GM23248 (cell line): ENCODE data around the gene KRTAP9-1. TPM values are rescaled to one million over a fixed set of nuclear protein-coding genes. Genes with fewer than 3 reads are reported as not detected.

Source experiments
- DNase-seq: peaks from one replicate; pipeline ENCODE4 v3.0.0-alpha.2; 2015
- H2AFZ ChIP-seq: fragments of 200-600 bp; sonication (generic); 2 replicates; pipeline ENCODE4 v1.6.1; 2016; ENCODE audit warnings: antibody characterized with exemption
- H3F3A ChIP-seq: fragments of 200-600 bp; sonication (generic); 2 replicates; pipeline ENCODE4 v1.6.1; 2016; ENCODE audit warnings: mild to moderate bottlenecking, antibody characterized with exemption, mixed run types; ENCODE audit not compliant: insufficient read depth
- H3K27ac ChIP-seq: fragments of 200-600 bp; sonication (generic); 2 replicates; pipeline ENCODE4 v1.5.1; 2016; ENCODE audit warnings: mild to moderate bottlenecking
- H3K27me3 ChIP-seq: fragments of 200-600 bp; sonication (generic); replicated peaks from 2 replicates; pipeline ENCODE4 v1.6.1; 2016; ENCODE audit warnings: mild to moderate bottlenecking; ENCODE audit not compliant: insufficient read depth
- H3K36me3 ChIP-seq: fragments of 200-600 bp; sonication (generic); 2 replicates; pipeline ENCODE4 v1.6.1; 2016; ENCODE audit warnings: low read depth, mild to moderate bottlenecking
- H3K4me1 ChIP-seq: fragments of 200-600 bp; sonication (generic); 2 replicates; pipeline ENCODE4 v1.6.1; 2016; ENCODE audit warnings: mild to moderate bottlenecking; ENCODE audit not compliant: insufficient read depth
- H3K4me2 ChIP-seq: fragments of 200-600 bp; sonication (generic); one replicate; pipeline ENCODE4 v1.6.1; 2016; ENCODE audit warnings: mild to moderate bottlenecking; ENCODE audit not compliant: unreplicated experiment
- H3K4me3 ChIP-seq: fragments of 200-600 bp; sonication (generic); 2 replicates; pipeline ENCODE4 v1.5.1; 2016; ENCODE audit warnings: mild to moderate bottlenecking
- H3K79me2 ChIP-seq: fragments of 200-600 bp; sonication (generic); 2 replicates; pipeline ENCODE4 v1.6.1; 2016; ENCODE audit warnings: mild to moderate bottlenecking; ENCODE audit not compliant: insufficient read depth
- H3K9ac ChIP-seq: fragments of 200-600 bp; sonication (generic); 2 replicates; pipeline ENCODE4 v1.6.1; 2016; ENCODE audit warnings: mild to moderate bottlenecking
- H3K9me2 ChIP-seq: fragments of 200-600 bp; sonication (generic); 2 replicates; pipeline ENCODE4 v1.6.1; 2016; ENCODE audit warnings: mixed run types, mild to moderate bottlenecking, moderate library complexity; ENCODE audit not compliant: insufficient read depth
- H3K9me3 ChIP-seq: fragments of 200-600 bp; sonication (generic); one replicate; pipeline ENCODE4 v1.6.1; 2017; ENCODE audit warnings: low read depth
- H4K20me1 ChIP-seq: fragments of 200-600 bp; sonication (generic); 2 replicates; pipeline ENCODE4 v1.6.0; 2016; ENCODE audit not compliant: insufficient read depth
- EZH2 ChIP-seq: fragments of 200-600 bp; sonication (generic); IDR thresholded peaks from 2 replicates; pipeline ENCODE4 v1.6.1; 2018; ENCODE audit warnings: antibody characterized with exemption, mild to moderate bottlenecking; ENCODE audit not compliant: insufficient read depth, poor library complexity, severe bottlenecking
- EZH2phosphoT487 ChIP-seq: fragments of 200-600 bp; sonication (generic); IDR thresholded peaks from 2 replicates; pipeline ENCODE4 v1.6.1; 2018; ENCODE audit warnings: antibody characterized with exemption, moderate library complexity, mild to moderate bottlenecking, low read depth; ENCODE audit not compliant: insufficient read depth
- WGBS, 2 experiments: methylation state at CpG; one replicate each; pipeline ENCODE4 v1.1.6; 2015 to 2017; ENCODE audit warnings: low lambda C conversion rate in 2 of 2, low coverage in 1 of 2; ENCODE audit errors: missing lambda C conversion rate in 2 of 2; 5-methylcytosine and 5-hydroxymethylcytosine counted together
- in situ Hi-C: fragments of 300-500 bp; cut with MboI; formaldehyde crosslinking; loops from 2 replicates; pipeline ENCODE4 v1.15.0; 2020
- polyA plus RNA-seq: library from polyadenylated mRNA; unstranded; fragments of >200 nt; fragmentation: Nextera tagmentation; extraction: Ambion mirVana; gene quantifications from 2 replicates; pipeline ENCODE4 v1.2.1, GENCODE V29; 2016
- total RNA-seq: library from RNA; depleted of rRNA; stranded (reverse); fragments of >200 nt; shearing (Covaris generic); gene quantifications from 2 replicates; pipeline ENCODE4 v1.2.3, GENCODE V29; 2014

The KRTAP9-1 gene
- total and polyA plus RNA-seq, 2 experiments from 2014 or later: not detected

GRCh38 chr17:41177727-41178271, 11.9 kb upstream of the KRTAP9-1 start, which contains the start of gene KRTAP4-2:
TSS of gene KRTAP4-2 (minus strand) at chr17:41178221. CDS start at chr17:41178164, 57 bp downstream.
- Histone ChIP-seq H3K4me3 (0 out of 2 replicates have a peak within 1 kb of the TSS, but pooled peaks have one; percentile 13), H2AFZ (peak within 1 kb of the TSS; percentile 65), H3K9me2 (no peaks in the 10 kb centered on the region), H3K4me1 (peaks cover 18% of the 10 kb centered on the region), H3K9me3 (no peaks in the 10 kb centered on the region), H3K9ac (peak within 1 kb of the TSS; percentile 73), H3K79me2 (no peaks in the 10 kb centered on the region), H3K4me2 (peak within 1 kb of the TSS; percentile 21), H3K27me3 (no peaks in the 10 kb centered on the region), H3F3A (peaks cover 26% of the 10 kb centered on the region), H3K27ac (peak within 1 kb of the TSS; percentile 96), H3K36me3 (no peaks in the 10 kb centered on the region), H4K20me1 (no peaks in the 10 kb centered on the region)
- 98 to 100% methylated on average over 7 of the region's 7 CpGs for WGBS, 2 experiments
- in situ Hi-C loops: no loop called here
- DNase-seq: no peak
- TF ChIP-seq EZH2phosphoT487: no peak

GRCh38 chr17:41178341-41178740, 11.3 kb upstream of the KRTAP9-1 start:
- Histone ChIP-seq H3K9ac (peak overlapping the region; percentile 73), H3K27ac (peak overlapping the region; percentile 96), H3K9me3 (no peaks in the 10 kb centered on the region), H3F3A (peaks cover 26% of the 10 kb centered on the region), H3K9me2 (no peaks in the 10 kb centered on the region), H3K4me1 (peaks cover 18% of the 10 kb centered on the region), H3K4me2 (peak overlapping the region; percentile 5), H3K79me2 (no peaks in the 10 kb centered on the region), H3K27me3 (no peaks in the 10 kb centered on the region), H4K20me1 (no peaks in the 10 kb centered on the region), H3K36me3 (no peaks in the 10 kb centered on the region), H2AFZ (peak overlapping the region; percentile 65), H3K4me3 (0 out of 2 replicates have a peak overlapping the region, but pooled peaks have one; percentile 13)
- WGBS, 2 experiments: 32 to 33% methylated on average over 3 of the region's 3 CpGs
- in situ Hi-C loops: no loop called here
- TF ChIP-seq EZH2phosphoT487 (no peak), EZH2 (no peak)
- peak; percentile 90 for DNase-seq

GRCh38 chr17:41178843-41179616, 10.7 kb upstream of the KRTAP9-1 start:
- H3K4me1 ChIP-seq: peaks cover 18% of the 10 kb centered on the region
- 6% methylated on average over 1 of the region's 1 CpG for WGBS, 2 experiments
- H2AFZ ChIP-seq: peak overlapping the region; percentile 65
- no peaks in the 10 kb centered on the region for H3K9me3 ChIP-seq
- peak overlapping the region; percentile 73 for H3K9ac ChIP-seq
- in situ Hi-C loops: no loop called here
- no peaks in the 10 kb centered on the region for H3K79me2 ChIP-seq
- H3K9me2 ChIP-seq: no peaks in the 10 kb centered on the region
- TF ChIP-seq EZH2phosphoT487 (no peak), EZH2 (no peak)
- peaks cover 26% of the 10 kb centered on the region for H3F3A ChIP-seq
- no peaks in the 10 kb centered on the region for H3K27me3 ChIP-seq
- H4K20me1 ChIP-seq: no peaks in the 10 kb centered on the region
- H3K27ac ChIP-seq: peak overlapping the region; percentile 96
- peak; percentile 89 for DNase-seq
- peak overlapping the region; percentile 21 for H3K4me2 ChIP-seq
- 0 out of 2 replicates have a peak overlapping the region, but pooled peaks have one; percentile 13 for H3K4me3 ChIP-seq
- H3K36me3 ChIP-seq: no peaks in the 10 kb centered on the region

- H3F3A ChIP-seq: peaks cover 12% of the 10 kb centered on the region
- no peaks in the 10 kb centered on the region for H3K9me2 ChIP-seq
- no peak for DNase-seq
- in situ Hi-C loops: no loop called here
- H3K9ac ChIP-seq: no peak within 1 kb of the TSS
- peaks cover 4% of the 10 kb centered on the region for H3K4me1 ChIP-seq
- no peaks in the 10 kb centered on the region for H3K9me3 ChIP-seq
- no peak within 1 kb of the TSS for H3K4me2 ChIP-seq
- 68 to 74% methylated on average over 6 to 9 of the region's 9 CpGs for WGBS, 2 experiments
- no peaks in the 10 kb centered on the region for H3K27me3 ChIP-seq
- peak within 1 kb of the TSS; percentile 18; the same call in 1 of the 2 replicates for H2AFZ ChIP-seq
- TF ChIP-seq EZH2phosphoT487 (no peak), EZH2 (no peak)
- no peaks in the 10 kb centered on the region for H3K79me2 ChIP-seq
- H3K4me3 ChIP-seq: no peak within 1 kb of the TSS
- no peaks in the 10 kb centered on the region for H3K36me3 ChIP-seq
- no peak within 1 kb of the TSS for H3K27ac ChIP-seq
- H4K20me1 ChIP-seq: no peaks in the 10 kb centered on the region
Measured at GRCh38 chr17:41184480-41184961, 5.2 kb upstream of the KRTAP9-1 start, which contains the start of gene KRTAP4-1. TSS of gene KRTAP4-1 (minus strand) at chr17:41184911. CDS start at chr17:41184854, 57 bp downstream.
